NCI-H187 (cell line): ENCODE measurements around the gene FNDC11.

ENCODE experiments used
- DNase-seq, 2 experiments: peaks; one replicate each; lab custom pipeline; 2025; lab: John Stamatoyannopoulos, UW

FNDC11 gene

DNA sequence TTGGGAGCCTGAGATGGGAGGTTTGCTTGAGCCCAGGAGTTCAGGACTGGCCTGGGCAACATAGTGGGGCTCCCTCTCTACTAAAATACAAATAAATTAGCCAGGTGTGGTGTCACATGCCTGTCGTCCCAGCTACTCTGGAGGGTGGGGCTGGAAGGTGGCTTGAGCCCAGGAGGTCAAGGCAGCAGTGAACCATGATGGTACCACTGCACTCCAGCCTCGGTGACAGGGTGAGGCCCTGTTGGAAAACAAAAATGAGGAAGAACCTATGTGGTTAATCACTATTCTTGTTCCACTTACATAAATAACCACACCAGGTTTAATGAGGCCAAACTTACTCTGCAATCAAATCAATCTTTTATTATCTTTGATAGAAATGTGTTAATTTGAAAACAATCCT, 28.0 kb upstream of the FNDC11 start:
- DNase-seq, result no peak

DNA sequence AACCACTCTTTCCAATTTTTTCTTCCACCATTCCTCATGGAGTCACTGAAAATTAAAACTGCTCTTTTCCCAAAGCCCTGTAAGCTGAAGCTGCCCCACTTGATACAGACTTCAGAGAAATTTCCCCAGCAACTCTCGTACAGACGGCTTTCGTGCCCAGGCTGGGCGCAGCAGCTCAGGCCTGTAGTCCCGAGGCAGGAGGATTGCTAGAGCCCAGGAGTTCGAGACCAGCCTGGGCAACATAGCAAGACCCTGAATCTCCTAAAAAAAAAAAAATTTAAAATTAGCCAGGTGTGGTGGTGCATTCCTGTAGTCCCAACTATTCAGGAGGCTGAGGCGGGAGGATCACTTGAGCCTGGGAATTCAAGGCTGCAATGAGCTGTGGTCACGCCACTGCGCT, 26.8 kb upstream of the FNDC11 start:
- no peak for DNase-seq

DNA sequence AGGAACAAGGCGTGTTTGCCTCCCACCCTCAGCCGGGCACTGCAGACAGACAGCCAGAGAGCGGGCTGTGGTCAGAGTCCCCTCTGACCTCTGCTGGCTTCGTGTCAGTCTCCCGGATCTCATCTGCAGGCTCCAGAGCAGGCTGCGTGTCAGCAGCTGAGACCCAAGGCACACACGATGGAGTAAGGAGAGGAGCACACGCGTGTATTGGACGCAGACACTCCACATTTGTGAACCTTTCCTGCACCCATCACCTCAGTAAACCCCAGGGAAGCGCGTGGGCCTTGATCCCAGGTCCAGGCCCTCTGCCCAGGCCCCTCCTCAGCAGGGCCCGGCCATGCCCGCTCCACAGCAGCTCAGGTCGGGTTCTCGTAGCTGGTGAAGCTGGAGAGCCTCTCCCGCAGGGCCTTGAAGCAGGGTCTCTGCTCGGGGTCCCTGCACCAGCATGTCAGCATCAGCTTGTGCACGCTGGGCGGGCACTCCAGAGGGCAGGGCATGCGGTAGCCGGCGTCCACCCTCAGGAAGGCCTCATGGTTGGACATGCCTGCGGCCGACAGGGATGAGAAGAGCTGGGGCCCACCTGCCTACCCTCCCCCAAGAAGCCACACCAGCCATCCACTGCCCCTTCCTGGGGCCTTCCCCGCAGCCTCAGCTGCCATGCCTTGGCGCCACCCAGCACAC, 24.6 kb upstream of the FNDC11 start:
- no peak for DNase-seq

DNA sequence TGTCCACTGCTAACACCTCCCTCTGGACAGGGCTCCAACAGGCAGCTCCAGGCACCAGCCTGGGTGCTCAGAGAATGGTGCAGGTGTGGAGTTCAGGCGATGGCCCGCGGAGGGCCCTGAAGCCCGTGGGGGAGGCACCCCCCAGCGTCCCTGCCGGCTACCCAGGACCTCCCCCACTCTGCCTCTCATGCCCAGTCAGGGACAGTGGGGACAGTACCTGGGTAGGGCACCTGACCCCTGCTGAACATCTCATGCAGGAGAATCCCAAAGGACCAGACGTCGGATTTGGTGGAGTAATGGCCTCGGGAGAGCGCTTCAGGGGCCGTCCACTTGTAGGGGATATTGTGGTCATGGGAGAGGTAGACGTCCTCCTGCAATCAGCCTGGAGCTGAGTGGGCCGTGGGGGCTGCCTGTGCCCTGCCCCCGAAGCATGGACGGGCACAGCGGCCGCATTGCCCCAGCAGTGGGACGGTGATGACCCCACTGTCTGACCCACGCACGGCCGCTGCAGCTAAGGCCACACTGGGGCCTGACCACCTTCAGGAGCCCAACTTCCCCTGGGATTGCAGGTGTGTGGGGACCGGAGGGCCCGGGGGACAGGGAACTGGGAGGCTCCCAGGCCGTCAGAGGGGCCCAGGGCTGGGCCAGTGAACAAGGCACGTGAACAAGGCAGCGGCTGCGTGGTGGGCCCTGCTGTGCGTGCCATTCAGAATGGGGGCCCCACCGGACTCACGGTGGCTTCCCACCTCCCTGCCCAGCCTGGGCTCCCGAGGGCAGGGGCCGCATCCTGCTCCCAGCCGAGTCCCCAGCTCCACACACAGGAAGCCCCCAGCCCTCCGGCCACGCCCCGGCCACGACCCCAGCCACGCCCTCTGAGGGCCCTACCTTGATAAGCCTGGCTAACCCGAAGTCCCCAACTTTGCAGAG, 23.8 kb upstream of the FNDC11 start:
- DNase-seq, result no peak

DNA sequence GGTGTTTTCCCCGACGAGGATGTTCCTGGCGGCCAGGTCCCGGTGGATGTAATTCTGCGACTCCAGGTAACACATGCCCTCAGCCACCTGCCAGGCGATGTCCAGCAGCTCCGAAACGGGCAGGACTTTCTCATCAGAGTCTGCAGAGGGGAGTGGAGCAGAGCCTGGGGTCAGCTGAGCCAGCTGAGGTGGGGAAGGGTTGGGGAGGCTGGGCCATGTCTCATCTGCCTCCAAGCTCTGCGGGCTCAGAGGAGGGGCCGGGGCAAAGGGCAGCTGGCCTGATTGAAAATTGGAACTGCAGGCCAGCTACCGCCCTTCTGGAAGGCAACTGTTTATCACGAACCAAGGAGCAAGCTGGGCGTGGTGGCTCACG, 23.2 kb upstream of the FNDC11 start:
- no peak for DNase-seq

DNA sequence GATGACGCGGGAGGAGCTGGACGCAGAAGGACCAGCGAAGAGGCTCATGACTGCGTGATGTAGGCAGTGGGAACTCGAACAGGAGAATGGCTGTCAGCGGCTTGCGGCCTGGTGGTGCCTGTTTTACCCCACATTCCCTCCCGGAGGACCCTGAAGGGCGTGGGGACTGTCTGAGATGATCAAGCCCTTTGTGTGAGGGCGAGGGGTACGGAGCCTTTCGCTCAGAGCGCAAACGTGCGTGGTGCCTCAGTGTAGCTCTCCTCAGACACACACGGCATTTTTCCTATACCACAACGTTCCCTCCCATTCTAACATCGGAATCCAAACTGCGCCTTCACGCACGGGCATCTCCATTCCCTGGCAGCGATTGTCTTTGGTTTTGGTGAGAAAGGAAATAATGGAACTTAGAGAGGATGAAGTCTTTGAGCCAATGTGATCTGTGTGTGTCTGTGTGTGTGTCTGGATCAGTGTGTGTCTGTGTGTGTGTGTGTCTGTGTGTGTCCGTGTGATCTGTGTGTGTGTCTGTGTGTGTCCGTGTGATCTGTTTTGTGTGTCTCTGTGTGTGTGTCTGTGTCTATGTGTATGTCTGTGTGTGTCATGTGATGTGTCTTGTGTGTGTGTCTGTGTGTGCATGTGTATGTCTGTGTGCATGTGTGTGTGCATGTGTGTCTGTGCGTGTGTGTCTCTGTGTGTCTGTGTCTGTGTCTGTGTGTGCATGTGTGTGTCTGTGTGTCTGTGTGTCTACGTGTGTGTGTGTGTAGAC, 22.1 kb upstream of the FNDC11 start:
- DNase-seq, result no peak

DNA sequence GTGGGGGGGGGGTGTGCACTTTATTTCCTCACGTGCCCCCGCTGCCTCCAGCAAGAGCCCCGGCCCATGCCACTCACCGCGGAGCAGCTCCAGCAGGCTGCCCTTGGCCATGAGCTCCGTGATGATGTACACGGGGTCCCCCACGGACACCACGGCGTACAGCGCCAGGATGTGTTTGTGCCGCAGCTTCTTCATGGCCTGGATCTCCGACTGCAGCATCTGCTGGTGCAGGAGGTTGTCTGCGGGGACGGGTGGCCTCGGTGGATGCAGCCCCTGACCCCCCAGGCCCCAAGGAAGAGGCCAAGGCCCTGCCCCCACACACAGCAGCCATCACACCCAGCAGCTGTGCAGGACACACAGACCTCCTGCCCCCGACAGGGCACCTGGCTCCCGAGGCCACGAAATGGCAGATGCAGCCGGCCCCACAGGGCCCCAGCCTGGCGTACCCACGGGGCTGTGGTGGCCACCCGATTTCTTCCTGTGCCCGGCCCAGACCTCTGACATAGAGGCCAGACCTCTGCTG, 21.4 kb upstream of the FNDC11 start:
- no peak for DNase-seq

DNA sequence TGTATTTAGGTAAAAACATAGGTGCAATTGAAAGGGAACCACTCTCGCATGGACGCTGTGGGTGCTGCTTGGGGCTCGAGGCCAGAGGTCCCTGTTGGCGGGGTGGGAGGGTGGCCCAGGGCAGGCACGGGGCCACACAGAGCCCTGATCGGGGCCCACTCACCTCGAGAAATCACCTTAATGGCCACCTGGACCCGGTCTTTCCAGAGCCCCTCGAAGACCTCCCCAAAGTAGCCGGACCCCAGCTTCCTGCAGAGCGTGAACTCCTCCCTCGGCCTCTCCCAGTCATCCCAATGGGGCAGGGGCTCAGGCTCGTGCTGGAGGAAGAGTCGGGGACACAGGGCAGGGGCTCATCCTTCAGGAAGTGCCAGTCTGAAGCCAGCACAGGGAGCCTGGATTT, 20.6 kb upstream of the FNDC11 start:
- DNase-seq, result no peak

DNA sequence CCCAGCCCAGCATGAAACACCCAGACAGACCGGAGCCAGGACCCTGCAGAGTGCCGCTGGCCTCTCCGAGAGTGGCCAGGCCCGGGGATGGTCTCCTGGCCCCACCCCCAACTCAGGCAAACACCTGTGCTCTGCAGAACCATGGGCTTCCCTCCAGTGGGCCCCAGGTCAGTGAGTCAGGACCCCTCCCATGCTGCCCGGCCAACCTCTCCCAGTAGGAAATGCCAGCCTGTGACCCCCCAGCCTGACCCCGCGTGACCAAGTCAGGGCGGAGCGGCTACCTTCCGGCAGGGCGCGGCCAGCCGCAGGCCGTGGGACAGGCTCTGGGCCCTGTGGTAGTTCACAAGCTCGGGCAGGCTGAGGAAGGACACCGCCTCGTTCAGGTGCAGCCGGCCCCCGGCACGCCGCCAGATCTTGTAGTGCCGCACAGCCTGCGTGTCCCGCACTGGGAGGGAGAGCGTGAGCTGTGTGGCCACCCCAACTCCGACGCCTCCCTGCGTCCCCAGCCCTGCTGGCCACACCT, 20.0 kb upstream of the FNDC11 start:
- no peak for DNase-seq

DNA sequence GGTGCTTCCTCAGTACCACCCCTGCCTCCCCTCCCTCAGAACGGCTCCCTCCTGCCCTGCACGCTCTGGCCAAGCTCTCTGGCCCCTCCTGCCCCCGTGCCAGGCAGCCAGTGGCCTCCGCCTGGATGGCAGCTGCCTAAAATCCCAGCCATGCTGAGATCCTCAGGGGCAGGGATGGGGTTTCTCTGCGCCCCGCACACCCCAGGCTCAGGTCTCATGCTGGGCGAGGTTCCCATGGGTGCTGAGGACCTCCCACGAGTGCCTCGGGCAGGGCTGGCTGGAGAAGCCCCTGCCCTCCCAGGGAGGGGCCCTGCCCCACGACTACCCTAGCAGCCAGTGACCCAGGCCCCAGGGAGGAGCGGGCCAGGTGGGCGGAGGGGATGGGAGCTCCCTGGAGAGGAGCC, 19.5 kb upstream of the FNDC11 start:
- DNase-seq, result no peak

DNA sequence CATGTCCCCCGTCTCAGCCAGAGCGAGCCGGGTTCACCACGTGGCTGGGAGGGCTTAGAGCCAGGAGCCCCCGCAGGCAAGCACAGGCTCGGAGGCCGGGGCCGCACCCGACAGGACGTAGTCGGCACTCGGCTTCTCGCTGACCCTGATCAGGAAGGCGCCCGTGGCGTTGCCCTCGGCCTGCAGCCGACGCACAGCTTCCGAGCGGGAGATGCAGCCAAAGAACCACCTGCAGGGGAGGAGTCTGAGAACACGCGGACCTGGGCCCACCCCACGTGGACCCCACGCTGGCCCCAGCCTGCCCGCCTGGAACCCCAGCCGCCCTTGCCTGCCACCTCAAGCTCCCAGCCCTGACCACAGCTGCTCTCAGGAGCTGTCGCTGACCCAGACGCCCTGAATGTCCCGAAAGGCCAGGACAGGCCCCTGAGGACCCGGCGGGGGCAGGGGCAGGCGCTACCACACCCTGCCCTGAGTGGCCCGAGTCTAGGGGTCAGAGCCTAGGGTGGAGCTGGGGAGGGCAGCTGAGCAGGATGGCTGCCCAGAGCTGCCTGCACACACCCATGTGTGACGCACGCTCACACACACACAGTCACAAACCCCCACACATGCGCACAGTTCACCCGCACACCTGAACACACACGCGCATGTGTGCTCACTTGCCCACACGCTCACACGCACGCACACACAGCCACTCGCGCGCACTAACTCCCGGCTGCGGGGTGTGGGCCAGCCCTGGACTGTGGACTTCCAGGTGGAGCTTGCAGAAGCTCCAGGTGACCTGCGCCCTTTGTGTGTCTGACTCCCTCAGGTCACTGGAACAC, 18.9 kb upstream of the FNDC11 start:
- DNase-seq, result no peak

DNA sequence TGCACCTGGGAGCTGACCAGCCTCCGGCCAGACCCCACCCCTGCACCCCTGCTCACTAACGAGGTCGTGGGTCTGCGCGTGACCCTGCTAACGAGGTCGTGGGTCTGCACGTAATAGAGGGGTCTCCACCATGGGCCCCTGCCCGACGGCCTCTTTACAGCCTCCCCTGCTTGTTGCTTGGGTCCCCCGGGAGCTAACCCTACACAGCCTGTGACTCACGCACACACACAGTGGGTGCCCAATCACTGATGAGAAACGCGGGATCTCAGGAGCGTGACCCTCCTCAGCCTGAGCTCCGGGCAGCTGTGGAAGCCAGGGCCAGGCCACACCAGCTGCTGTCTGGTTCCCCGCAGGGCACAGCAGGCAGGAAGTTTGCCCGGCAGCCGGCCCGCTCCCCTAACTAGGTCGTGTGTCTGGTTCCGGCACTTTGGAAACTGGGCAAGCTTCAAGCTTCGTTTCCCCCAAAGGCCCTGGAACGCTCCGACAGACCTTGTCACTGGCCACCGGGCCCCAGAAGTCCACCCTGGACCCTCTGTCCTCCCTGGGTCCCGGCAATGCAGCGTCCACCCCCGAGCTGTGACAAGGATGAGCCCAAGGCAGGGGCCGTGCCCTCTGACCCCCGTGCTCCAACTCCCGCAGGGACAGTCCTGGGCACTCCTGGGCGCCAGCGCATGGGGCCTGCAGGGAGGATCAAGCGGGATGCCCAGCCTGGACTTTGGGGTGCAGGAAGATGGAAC, 17.6 kb upstream of the FNDC11 start:
- no peak for DNase-seq

DNA sequence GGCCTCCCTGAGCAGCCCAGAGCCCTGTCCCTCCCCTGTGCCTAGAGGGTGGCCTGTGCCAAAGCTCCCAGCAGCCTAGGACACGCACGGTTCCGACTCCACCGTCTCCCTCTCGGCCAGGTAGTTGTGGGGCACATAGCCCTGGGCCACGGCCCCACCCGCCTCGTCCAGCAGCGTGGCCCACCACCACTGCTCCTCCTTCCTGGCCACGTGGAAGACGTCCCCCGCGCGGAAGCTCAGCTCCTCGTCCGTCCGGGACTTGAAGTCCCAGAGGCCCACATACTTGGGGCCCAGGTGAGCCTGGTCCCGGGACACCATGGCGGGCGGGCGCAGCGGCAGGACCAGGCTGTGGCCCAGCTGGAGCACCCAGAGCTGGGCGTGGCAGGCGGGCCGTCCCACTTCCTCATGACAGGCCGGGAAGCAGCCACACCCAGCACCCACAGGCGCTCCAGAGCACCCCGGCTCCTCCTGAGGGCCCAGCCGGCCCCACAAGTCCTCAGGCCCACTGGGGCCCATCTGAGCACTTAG, 16.9 kb upstream of the FNDC11 start, which contains the start of gene PTK6:
PTK6 (minus strand) TSS at position 380 of the 528 bp plus-strand sequence; CDS start at position 318, 62 bp downstream.
- no peak for DNase-seq

DNA sequence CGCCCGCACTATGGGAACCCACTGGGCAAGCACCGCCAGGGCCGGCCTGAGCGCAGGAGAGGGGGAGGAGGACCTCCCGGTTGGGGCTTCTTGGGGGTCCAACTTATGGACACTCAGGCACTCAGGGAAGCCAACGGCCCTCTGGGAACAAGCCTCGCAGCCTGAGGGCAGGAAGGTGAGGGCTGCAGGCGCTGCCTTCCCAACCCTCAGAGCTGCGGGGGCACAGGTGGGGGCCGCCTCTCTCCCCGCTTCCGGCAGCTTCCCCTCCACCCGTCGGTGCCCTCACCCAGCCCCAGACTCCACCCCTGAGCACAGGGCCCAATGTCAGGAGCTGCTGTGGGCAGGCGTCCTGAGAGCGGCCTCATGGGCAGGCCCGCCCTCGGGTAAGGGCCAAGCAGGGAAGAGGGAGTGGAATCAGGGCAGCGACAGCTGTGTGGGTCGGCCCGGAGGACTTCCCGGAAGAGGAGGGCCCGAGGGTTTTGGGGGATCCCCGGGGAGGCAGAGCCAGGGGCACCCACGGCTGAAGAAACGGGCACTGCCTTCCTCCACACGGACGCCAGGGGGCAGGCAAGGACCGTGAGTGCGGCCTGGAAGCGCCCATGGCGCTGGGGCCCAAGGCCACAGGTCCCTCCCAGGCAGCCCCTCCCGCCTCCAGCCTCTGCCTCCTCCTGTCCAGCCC, 16.3 kb upstream of the FNDC11 start:
- peak; percentile 29 to 44 for DNase-seq

DNA sequence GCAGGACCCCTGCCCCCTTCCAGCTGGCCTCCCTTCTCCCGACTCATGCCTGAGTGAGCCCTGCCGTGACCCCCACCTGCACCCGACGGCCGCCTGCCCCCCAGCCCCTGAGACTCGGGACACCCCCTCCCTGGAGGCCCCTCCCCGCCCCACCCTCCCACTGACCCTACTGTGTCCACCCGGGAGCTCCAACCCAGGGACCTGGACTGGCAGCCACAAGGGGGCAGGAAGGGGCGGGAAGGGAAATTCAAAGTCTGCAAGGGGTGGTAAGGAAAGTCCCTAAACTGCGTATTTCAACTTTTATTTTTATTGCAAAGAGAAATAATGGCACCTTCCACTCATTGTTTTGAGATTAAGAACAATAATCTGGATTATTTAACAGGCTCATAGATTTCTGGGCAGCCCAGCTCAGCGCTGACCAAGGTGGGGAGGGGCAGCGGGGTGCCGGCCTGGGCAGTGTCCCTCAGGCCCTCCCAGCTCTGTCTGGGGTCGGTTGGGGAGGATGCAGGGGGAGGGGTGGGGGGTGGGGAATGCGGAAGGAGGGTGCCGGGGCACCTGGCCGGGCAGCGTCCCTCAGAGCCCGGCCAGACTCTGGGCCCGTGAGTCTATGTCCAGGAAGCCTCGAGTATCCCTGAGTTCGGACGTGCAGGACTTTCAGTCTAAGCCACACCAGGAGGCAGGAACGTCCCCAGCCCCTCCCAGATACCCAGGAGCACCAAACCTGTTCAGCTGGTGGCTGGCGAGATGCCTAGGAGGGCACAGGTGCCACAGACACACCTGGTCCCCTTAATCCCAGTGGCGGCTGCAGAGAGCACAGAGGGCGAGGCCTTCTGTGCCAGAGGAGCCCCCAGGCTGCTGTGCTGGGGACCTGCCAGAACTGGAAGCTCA, 15.5 kb upstream of the FNDC11 start:
- DNase-seq, result no peak

DNA sequence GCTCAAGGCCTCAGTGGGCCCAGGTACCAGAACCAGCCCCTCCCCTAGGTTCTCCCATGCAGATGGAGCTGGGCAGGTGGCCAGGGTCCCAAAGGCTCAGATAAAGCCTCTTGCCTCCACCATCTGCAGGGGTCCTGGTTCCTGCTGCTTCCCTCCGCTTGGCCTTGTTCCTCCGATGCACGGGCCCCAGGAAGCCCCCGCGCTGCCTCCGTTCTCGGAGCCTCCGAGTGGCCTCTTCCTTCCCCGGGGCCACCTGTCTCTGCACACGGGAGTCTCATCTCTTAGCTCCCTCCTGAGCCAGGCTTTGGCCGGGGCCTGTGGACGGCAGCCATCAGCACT, 14.9 kb upstream of the FNDC11 start:
- no peak for DNase-seq

DNA sequence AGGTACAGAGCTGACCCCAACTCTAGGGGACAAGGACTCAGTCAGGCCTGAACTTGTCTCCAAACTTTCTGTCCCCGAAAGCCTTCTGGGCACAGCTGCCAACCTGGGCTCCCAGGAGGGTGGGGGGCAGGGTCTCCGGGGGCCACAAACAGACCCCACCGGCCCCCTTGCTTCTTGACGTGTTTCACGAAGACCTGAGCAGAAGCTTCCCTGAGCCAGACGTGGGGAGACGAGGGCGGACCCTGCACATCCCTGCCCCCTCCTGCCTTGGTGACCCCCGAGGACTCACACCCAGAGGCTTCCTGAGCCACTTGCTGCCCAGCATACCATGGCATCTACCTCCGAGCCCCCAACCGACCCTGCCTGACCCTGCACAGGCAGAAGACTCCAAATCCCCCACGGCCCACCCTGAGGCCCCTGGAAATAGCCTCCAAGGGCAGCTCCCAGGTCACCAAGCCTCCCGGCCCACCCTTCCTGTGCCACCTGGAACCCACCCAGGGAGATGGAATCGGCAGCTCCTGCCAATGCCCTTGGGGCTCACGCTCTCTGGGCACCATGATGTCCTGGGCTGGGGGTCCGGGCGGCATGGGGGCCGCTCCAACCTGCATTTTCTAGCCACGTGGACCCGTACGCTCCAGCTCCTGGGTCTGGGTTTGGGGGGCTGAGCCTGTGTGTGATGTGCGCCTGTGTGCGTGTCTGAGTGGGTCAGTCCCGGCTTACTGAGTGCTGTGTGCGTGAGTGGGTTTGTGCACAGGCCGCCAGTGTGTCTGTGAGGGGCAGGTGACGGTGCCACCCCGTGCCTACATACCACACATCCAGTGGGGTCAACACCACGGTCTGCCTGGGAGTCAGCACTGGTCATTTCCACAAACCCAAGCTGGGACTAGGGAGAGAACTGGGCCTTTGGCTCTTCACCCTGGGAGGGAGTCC, 14.3 kb upstream of the FNDC11 start:
- DNase-seq, result no peak
